GM21825 (cell line): ENCODE measurements around the gene RNF182.
"Not testable (repeated sequence)": the region's sequence is repeated elsewhere in the genome, so short reads cannot be mapped to it uniquely, and the experiment has no call there.

ENCODE experiments used
- ATAC-seq: cut with Tn5 transposase; IDR thresholded peaks from one replicate; pipeline ENCODE4 v1.9.1; 2021; ENCODE audit warnings: mild to moderate bottlenecking, moderate library complexity; ENCODE audit not compliant: unreplicated experiment

The RNF182 gene

GRCh38 chr6:13916230-13916944 lies 8.4 kb upstream of the RNF182 start:
- no peak for ATAC-seq

GRCh38 chr6:13917141-13917540 lies 7.6 kb upstream of the RNF182 start:
- ATAC-seq: no peak

GRCh38 chr6:13918686-13919250 lies 6.0 kb upstream of the RNF182 start:
- ATAC-seq: no peak

GRCh38 chr6:13919861-13920260 lies 4.9 kb upstream of the RNF182 start:
- no peak for ATAC-seq

- ATAC-seq: no peak
Observed at GRCh38 chr6:13920552-13920951, 4.2 kb upstream of the RNF182 start.

GRCh38 chr6:13922750-13923149 lies 2.0 kb upstream of the RNF182 start:
- no peak for ATAC-seq

- ATAC-seq: no peak
Observed at GRCh38 chr6:13923527-13924145, 1.1 kb upstream of the RNF182 start.

GRCh38 chr6:13924146-13924948 lies 405 bp upstream of the RNF182 start:
- no peak for ATAC-seq

- no peak for ATAC-seq
Observed at GRCh38 chr6:13926378-13926777, 1.6 kb downstream of the RNF182 start.

- no peak for ATAC-seq
Observed at GRCh38 chr6:13927203-13927602, 2.5 kb downstream of the RNF182 start.

GRCh38 chr6:13929196-13929595 lies 4.4 kb downstream of the RNF182 start:
- no peak for ATAC-seq

- ATAC-seq: no peak
Observed at GRCh38 chr6:13931797-13932402, 7.1 kb downstream of the RNF182 start.

- ATAC-seq: no peak
Observed at GRCh38 chr6:13932785-13933184, 8.0 kb downstream of the RNF182 start.

- ATAC-seq: no peak
Observed at GRCh38 chr6:13934721-13935120, 10.0 kb downstream of the RNF182 start.

- ATAC-seq: no peak
Observed at GRCh38 chr6:13935190-13935880, 10.6 kb downstream of the RNF182 start.

- not testable (repeated sequence) for ATAC-seq
Observed at GRCh38 chr6:13935881-13936261, 11.1 kb downstream of the RNF182 start.

GRCh38 chr6:13941902-13942301 lies 17.1 kb downstream of the RNF182 start:
- ATAC-seq: no peak

- no peak for ATAC-seq
Observed at GRCh38 chr6:13943943-13944342, 19.2 kb downstream of the RNF182 start.

GRCh38 chr6:13946506-13946905 lies 21.8 kb downstream of the RNF182 start:
- ATAC-seq: no peak

- no peak for ATAC-seq
Observed at GRCh38 chr6:13947611-13948178, 22.9 kb downstream of the RNF182 start.
